Fibroblast of peridontal ligament (primary cell): Measurements from ENCODE around the gene ATP5ME.
"Not testable (repeated sequence)": the region's sequence is repeated elsewhere in the genome, so short reads cannot be mapped to it uniquely, and the experiment has no call there.

Experiments used
- DNase-seq: peaks from one replicate; pipeline ENCODE4 v3.0.0-alpha.2; 2010; ENCODE audit errors: extremely low read depth

Gene ATP5ME

GRCh38 chr4:704971-705277, 30.8 kb upstream of the ATP5ME start:
- DNase-seq, result no peak

GRCh38 chr4:704198-704891, 30.3 kb upstream of the ATP5ME start:
- no peak for DNase-seq

GRCh38 chr4:703336-704197, 29.5 kb upstream of the ATP5ME start:
- no peak for DNase-seq

GRCh38 chr4:702618-703048, 28.6 kb upstream of the ATP5ME start:
- DNase-seq, result no peak

- DNase-seq, result no peak
Observed at GRCh38 chr4:700587-701264, 26.6 kb upstream of the ATP5ME start.

- no peak for DNase-seq
Observed at GRCh38 chr4:699816-700580, 25.9 kb upstream of the ATP5ME start.

- not testable (repeated sequence) for DNase-seq
Observed at GRCh38 chr4:694341-694940, 20.4 kb upstream of the ATP5ME start.

- no peak for DNase-seq
Observed at GRCh38 chr4:692771-693554, 18.9 kb upstream of the ATP5ME start.

GRCh38 chr4:689723-690122, 15.6 kb upstream of the ATP5ME start:
- no peak for DNase-seq

GRCh38 chr4:688854-689681, 15.0 kb upstream of the ATP5ME start, which contains the start of gene SLC49A3:
SLC49A3 (minus strand) TSS chr4:689151; CDS start chr4:689127, 24 bp downstream.
- DNase-seq, result no peak

GRCh38 chr4:687971-688853, 14.1 kb upstream of the ATP5ME start:
- no peak for DNase-seq

- DNase-seq, result peak; percentile 65
Observed at GRCh38 chr4:687048-687970, 13.2 kb upstream of the ATP5ME start.

GRCh38 chr4:686413-687040, 12.5 kb upstream of the ATP5ME start:
- no peak for DNase-seq

GRCh38 chr4:685679-686412, 11.8 kb upstream of the ATP5ME start:
- DNase-seq, result no peak

- no peak for DNase-seq
Observed at GRCh38 chr4:684623-685327, 10.7 kb upstream of the ATP5ME start.
